Dermis lymphatic vessel endothelial cell (primary cell): Measurements from ENCODE around the gene LAIR2. TPM values are rescaled to one million over a fixed set of nuclear protein-coding genes. Genes with fewer than 3 reads are reported as not detected.

Experiments used
- total RNA-seq: library from RNA; depleted of rRNA; stranded (reverse); fragments of >200 nt; gene quantifications from 2 replicates; pipeline ENCODE4 v1.2.1, GENCODE V29; 2014

LAIR2 gene, protein sequence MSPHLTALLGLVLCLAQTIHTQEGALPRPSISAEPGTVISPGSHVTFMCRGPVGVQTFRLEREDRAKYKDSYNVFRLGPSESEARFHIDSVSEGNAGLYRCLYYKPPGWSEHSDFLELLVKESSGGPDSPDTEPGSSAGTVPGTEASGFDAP
- total RNA-seq = not detected in 2 replicates

DNA sequence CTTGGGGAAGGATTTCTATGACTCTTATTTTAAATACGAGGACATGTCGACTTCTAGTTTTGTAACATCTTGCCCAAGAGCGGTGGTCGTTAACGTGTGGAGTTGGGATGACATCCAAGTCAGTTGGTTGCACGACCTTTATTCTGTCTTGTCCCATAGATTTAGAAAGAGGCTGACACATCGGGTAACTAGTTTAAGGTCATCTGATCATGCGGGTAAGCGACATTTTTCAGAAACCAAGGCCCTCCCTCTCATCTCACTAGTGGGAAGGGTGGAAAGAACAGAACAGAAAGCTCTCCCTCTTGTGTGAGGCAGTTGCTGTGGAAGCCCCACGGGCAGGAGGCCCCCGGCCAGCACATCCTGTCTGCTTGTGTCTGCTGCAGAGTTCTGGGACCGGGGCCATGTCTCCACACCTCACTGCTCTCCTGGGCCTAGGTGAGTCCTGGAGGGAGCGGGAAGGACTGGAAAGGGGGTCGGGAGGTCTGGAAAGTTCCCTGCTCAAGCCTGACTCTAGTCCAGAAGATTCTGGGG lies at the start of gene LAIR2:
Gene LAIR2 (plus strand): TSS at position 314 of the 531 bp plus-strand sequence. CDS start 88 bp downstream, at position 402.

DNA sequence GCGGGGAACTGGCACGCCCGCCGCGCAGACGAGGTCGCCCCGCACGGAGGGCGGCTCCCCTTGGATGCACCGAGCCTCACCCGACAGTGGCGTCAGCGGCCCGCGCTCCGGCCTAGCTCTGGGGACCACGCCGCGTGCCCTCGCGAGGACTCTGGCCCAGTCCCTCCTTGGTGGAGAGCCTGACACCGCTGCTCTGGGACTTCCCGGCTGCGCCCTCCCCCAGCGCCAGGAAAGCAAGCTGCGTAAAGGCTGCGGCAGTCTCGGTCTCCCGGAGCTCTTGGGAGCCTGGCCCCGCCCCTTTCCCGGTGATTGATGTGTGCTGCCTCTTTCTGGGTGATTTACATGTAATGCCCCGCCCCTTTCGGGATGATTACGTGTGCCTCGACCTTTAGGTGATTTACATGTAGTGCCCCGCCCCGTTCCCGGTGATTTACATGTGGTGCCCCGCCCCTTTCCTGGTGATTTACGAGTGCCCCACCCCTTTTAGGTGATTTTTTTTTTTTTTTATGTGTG lies 39.0 kb upstream of the LAIR2 start, which contains the start of gene LENG9:
Gene LENG9 (minus strand): TSS at position 248 of the 513 bp plus-strand sequence. CDS start 252 bp downstream, outside the sequence.

DNA sequence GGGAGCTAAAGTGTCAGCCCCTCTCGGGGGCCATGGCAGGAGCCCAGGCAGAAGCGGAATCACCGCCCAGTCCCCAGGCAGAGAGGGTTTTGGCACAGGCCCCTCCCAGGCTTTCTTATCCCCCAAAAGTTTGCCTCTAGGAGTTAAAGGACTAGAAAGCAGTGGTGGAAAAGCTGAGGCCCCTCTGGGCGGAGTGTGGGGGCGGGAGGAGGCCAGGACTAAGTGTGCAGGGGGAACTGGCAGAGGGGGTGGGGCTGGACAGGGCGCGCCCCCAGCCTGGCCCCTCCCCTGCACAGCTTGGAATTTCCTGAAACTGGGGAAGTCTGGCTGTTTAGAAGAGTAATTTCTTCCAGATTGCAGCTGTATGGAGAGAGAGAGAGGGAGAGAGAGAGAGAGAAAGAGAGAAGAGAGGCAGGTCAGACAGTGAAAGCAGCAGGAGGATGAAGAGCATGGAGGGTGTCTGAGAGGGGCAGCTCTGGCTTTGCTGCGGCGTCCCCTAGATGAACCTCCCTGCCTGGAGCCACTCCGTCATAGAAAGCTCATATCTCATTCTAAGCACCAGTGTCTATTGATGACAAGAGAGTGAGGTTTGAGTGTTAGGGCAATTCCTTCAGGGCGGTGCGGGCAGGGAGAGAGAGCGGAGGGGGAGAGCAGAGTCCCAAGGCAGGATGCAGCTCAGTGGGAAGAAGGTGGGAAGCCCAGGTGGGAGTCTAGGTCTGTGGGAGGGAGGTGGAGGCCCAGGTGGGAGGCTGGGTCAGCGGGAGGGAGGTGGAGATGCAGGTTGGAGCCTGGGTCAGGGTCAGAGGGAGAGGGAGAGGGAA lies 29.4 kb upstream of the LAIR2 start, which contains the start of gene CDC42EP5:
Gene CDC42EP5 (minus strand): TSS at position 226 of the 821 bp plus-strand sequence. CDS start 7,749 bp downstream, outside the sequence.

Other genes with a start within 250 kb of the LAIR2 start
- not detected in 2 replicates for gene LILRB5, start 245.6 kb upstream of the LAIR2 start, total RNA-seq
- not detected in 2 replicates for gene LILRB2, start 221.7 kb upstream of the LAIR2 start, total RNA-seq
- gene LILRA5, start 189.7 kb upstream of the LAIR2 start, total RNA-seq = not detected in 2 replicates
- gene LILRA4, start 163.7 kb upstream of the LAIR2 start, total RNA-seq = not detected in 2 replicates
- gene LAIR1, start 137.9 kb upstream of the LAIR2 start, total RNA-seq = not detected in 2 replicates
- gene TTYH1, start 87.4 kb upstream of the LAIR2 start, total RNA-seq = not detected in 2 replicates
- 21.0 and 27.4 TPM in 2 replicates for gene LENG8, start 53.6 kb upstream of the LAIR2 start, total RNA-seq
- 6.2 and 6.4 TPM in 2 replicates for gene LENG9, start 39.1 kb upstream of the LAIR2 start, total RNA-seq
- gene CDC42EP5, start 29.5 kb upstream of the LAIR2 start, total RNA-seq = 54.7 and 66.4 TPM in 2 replicates
- gene LILRA2, start 71.0 kb downstream of the LAIR2 start, total RNA-seq = not detected in 2 replicates
- gene LILRA1, start 90.8 kb downstream of the LAIR2 start, total RNA-seq = not detected in 2 replicates
- under 0.01 TPM in 2 replicates for gene LILRB1, start 127.7 kb downstream of the LAIR2 start, total RNA-seq
- gene LILRB4, start 160.2 kb downstream of the LAIR2 start, total RNA-seq = not detected in 2 replicates
- not detected in 2 replicates for gene KIR3DL3, start 221.6 kb downstream of the LAIR2 start, total RNA-seq
- not detected in 2 replicates for gene KIR2DL3, start 235.7 kb downstream of the LAIR2 start, total RNA-seq